ENCODE measurements around the gene GPC1.

GPC1 gene

DNA sequence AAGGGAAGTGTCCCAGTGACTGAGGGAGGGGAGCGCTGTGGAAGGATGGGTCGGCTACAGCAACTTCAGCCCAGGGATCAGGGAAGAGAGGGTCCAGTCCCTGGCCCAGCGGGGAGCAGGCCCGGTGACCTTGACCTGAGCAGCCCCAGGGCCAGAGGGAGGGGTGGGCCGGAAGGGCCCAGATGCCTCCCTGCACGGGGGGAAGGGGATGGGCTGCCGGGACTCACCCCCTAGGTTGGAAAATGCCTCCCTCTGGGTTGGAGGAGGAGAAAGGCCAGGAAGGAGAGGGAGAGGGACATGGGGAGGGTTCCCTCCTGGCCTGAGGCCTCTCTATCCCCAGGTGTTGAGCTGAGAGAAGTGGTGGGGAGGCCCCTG, 19.8 kb downstream of the GPC1 start:
- no peak overlapping the region for H3K4me3 ChIP-seq (ENCODE audit: low read depth, low read length)
- TF ChIP-seq CTCF (IDR thresholded peaks at IDR 0.05; ENCODE audit: low read depth, low read length, missing control alignments) = no peak
- no peak for DNase-seq (ENCODE audit: low read depth)

DNA sequence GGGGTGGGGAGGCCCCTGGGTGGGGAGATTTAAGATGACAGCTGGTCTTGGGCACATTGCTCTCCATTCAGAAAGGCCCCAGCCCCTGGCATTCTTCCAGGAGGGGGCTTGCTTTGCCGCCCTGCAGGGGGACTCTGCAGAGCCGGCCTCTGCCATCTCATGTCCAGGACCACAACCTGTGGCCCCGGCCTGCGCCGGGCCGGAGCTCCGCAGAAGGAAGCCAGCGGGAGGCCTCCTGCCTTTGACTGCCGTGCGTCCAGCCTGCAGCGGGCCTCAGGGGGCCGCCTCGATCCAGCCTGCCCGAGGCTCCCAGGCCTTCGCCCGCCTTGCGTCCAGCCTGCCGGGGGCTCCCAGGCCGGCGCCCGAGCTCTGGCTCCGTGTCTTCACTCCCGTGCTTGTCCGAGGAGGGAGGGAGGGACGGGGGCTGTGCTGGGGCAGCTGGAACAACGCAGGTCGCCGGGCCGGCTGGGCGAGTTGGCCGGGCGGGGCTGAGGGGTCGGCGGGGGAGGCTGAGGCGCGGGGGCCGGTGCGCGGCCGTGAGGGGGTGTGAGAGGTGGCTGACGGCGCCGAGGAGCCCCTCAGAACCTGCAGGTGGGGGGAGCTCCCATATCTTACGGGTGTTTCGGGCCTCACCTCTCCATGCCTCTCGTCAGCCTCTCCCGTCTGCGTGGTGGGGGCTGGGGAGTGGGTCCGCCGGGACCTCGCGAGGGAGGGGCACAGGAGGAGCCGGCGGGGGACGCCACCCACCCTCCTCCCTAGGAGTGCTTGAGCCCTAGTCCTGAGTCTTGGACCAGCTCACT, 20.4 kb downstream of the GPC1 start:
- no peak overlapping the region for H3K4me3 ChIP-seq (ENCODE audit: low read depth, low read length)
- TF ChIP-seq CTCF (IDR thresholded peaks at IDR 0.05; ENCODE audit: low read depth, low read length, missing control alignments) = no peak
- no peak for DNase-seq (ENCODE audit: low read depth)

DNA sequence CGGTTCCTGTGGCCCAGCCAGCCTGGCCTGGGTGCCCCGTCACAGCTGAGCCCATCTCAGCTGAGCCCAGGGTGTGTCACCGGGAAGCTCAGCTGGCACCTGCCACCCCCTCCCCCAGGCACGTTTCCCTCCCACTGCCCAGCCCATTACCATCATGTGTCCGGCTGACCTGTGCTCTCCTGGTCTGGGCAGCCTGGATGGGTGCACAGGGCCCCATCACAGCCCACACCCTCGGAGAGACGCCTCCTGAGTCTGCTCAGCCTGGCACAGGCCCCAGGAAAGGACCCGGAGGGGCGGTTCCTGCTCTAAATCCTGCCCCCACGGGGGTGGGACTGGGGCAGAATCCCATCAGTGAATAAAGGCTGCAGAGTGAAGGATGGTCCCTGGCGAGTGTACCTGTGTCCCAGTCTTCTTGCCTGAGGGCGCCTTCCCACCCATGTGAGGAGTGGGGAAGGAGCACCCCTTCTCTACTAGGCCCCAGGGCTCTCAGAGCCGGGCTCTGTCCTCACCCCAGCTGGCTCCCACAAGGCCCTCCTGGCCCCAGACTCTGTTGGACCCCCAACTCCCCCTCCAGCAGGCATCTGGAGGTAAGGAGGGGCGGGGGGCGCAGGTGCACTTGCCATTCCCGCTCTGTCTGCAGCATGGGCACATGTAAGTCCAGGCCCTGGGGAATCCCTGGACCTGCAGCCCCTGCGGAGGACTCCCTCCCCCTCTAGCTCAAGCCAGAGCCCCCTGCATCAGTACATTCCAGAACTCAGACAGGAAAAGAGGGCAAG, 21.2 kb downstream of the GPC1 start:
- H3K4me3 ChIP-seq (ENCODE audit: low read depth, low read length) = no peak overlapping the region
- DNase-seq (ENCODE audit: low read depth) = no peak

DNA sequence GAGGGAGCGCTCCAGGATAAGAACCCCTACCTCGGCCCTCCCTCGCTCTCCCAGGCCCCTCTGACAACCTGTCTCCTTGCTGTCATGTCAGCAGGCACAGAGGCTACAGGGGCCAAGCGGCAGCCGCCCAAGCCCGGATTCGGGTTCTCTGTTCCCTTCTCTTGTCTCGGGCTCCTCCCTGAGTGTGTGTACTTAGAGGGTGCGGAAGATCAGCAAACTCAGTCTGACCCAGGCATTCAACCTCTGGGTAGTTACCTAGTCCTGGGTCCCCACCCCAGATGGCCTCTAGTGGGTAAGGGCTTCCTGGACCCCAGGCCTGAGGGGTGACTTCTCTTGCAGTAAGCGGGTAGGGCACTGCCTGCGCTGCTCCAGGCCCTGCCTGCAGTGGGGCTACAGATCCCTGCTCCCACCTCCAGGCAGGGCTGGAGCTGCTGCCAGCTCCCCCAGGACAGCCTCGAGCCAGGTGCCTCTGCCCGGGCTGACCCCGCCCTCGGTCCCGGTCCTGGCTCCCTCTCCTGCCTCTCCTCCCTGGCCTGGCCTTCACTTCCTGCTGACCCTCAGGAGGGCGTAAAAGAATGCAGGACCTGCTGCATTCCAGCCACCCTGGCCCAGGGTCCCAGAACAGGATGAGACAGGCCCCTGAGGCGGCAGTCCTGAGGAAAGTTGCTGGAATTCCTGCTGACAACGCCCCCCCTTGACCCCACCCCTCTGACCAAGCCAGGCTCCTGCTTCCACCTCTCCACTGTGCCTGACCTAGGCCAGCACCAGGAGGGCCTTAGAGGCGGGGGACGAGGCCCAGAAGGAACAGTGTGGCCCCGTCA, 22.0 kb downstream of the GPC1 start:
- TF ChIP-seq CTCF (IDR thresholded peaks at IDR 0.05; ENCODE audit: low read depth, low read length, missing control alignments) = no peak
- DNase-seq (ENCODE audit: low read depth) = no peak
- H3K4me3 ChIP-seq (ENCODE audit: low read depth, low read length) = no peak overlapping the region

More for the DNA sequence above, 21.2 kb downstream of the GPC1 start:
- no peak for TF ChIP-seq CTCF (IDR thresholded peaks at IDR 0.05; ENCODE audit: low read depth, low read length, missing control alignments)

GRCh38 chr2:240458044-240458899, 22.8 kb downstream of the GPC1 start:
- DNase-seq (ENCODE audit: low read depth) = no peak
- H3K4me3 ChIP-seq (ENCODE audit: low read depth, low read length) = no peak overlapping the region
- no peak for TF ChIP-seq CTCF (IDR thresholded peaks at IDR 0.05; ENCODE audit: low read depth, low read length, missing control alignments)

DNA sequence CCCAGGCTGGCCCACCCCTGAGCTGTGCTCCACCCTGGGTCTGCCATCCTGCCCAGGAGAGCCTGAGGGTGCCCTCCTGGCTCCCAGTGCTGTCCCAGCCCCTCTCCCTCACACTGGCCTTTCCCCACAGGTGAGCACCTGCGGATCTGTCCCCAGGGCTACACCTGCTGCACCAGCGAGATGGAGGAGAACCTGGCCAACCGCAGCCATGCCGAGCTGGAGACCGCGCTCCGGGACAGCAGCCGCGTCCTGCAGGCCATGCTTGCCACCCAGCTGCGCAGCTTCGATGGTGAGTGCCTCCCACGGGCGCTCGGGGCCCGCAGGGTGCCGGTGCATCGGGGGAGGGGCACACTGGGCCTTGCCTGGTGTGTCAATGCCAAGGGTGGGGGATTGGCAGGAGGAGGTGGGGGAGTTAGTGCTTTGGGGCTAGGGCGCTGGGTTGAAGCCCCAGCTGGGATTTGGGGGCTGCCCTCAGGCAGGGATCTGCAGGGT, 23.5 kb downstream of the GPC1 start:
- no peak overlapping the region for H3K4me3 ChIP-seq (ENCODE audit: low read depth, low read length)
- DNase-seq (ENCODE audit: low read depth) = no peak
- no peak for TF ChIP-seq CTCF (IDR thresholded peaks at IDR 0.05; ENCODE audit: low read depth, low read length, missing control alignments)

All from GM12864 (cell line).